Activated CD8-positive, alpha-beta memory T cell treated with anti-CD3 and anti-CD28 coated beads, Interleukin-2, amount 10 ng/mL, durations not matched to agents 7 days and 5 days (primary cell): ENCODE results near the gene INTS1. TPM values are rescaled to one million over a fixed set of nuclear protein-coding genes. Genes with fewer than 3 reads are reported as not detected.

ENCODE experiments used
- ATAC-seq: fragments of 150-1000 bp; cut with Tn5 transposase; one replicate; pipeline ENCODE4 v1.10.0; 2021; ENCODE audit warnings: moderate library complexity
- CTCF ChIA-PET: fragments of 350-600 bp; sonication (Branson Sonifier 250); formaldehyde crosslinking; loops from one replicate; lab custom pipeline; 2021; ENCODE audit warnings: antibody characterized with exemption; lab: Charles Lee
- DNase-seq: peaks from one replicate; pipeline ENCODE4 v3.0.0-alpha.2; 2020
- H3K27ac Mint-ChIP-seq: one replicate; pipeline ENCODE4 v1.8.0; 2021; ENCODE audit warnings: mild to moderate bottlenecking, mixed read lengths
- H3K27me3 Mint-ChIP-seq: one replicate; pipeline ENCODE4 v1.8.0; 2021; ENCODE audit warnings: mixed read lengths
- H3K36me3 Mint-ChIP-seq: one replicate; pipeline ENCODE4 v1.8.0; 2021; ENCODE audit warnings: mild to moderate bottlenecking, mixed read lengths
- H3K4me1 Mint-ChIP-seq: one replicate; pipeline ENCODE4 v1.8.0; 2021; ENCODE audit warnings: mixed read lengths
- H3K4me3 Mint-ChIP-seq: one replicate; pipeline ENCODE4 v1.8.0; 2021; ENCODE audit warnings: mild to moderate bottlenecking, moderate library complexity, mixed read lengths
- H3K9me3 Mint-ChIP-seq: one replicate; pipeline ENCODE4 v1.8.0; 2022; ENCODE audit warnings: low read depth, mixed read lengths
- total RNA-seq, 2 experiments: library from RNA; stranded (reverse); gene quantifications; one replicate each; pipeline ENCODE4 v1.2.3, GENCODE V29; 2021

The INTS1 gene
- total RNA-seq, 2 experiments from 2014 or later: 97.5 to 102 TPM

- Mint-ChIP-seq H3K36me3 (peaks cover 11% of the 10 kb centered on the region), H3K27ac (no peak overlapping the region), H3K27me3 (no peaks in the 10 kb centered on the region), H3K4me1 (peaks cover 19% of the 10 kb centered on the region), H3K9me3 (no peaks in the 10 kb centered on the region), H3K4me3 (no peak overlapping the region)
- no peak for ATAC-seq
- CTCF ChIA-PET: no interaction called here
- no peak for DNase-seq
These were observed 33.6 kb upstream of the INTS1 start for GRCh38 chr7:1537535-1538412.

GRCh38 chr7:1536743-1537534, 32.8 kb upstream of the INTS1 start:
- DNase-seq: no peak
- H3K9me3 Mint-ChIP-seq: no peaks in the 10 kb centered on the region
- no peak for ATAC-seq
- no peak overlapping the region for H3K27ac Mint-ChIP-seq
- CTCF ChIA-PET: no interaction called here
- no peak overlapping the region for H3K4me3 Mint-ChIP-seq
- H3K27me3 Mint-ChIP-seq: no peaks in the 10 kb centered on the region
- peaks cover 28% of the 10 kb centered on the region for H3K4me1 Mint-ChIP-seq
- H3K36me3 Mint-ChIP-seq: peaks cover 11% of the 10 kb centered on the region

- Mint-ChIP-seq H3K27ac (no peak overlapping the region), H3K36me3 (peaks cover 11% of the 10 kb centered on the region), H3K27me3 (no peaks in the 10 kb centered on the region), H3K9me3 (no peaks in the 10 kb centered on the region), H3K4me3 (no peak overlapping the region), H3K4me1 (peaks cover 33% of the 10 kb centered on the region)
- ATAC-seq (no peak), DNase-seq (no peak)
- CTCF ChIA-PET: no interaction called here
These were observed 32.2 kb upstream of the INTS1 start for GRCh38 chr7:1536455-1536742.

GRCh38 chr7:1535701-1536454, 31.7 kb upstream of the INTS1 start:
- no peaks in the 10 kb centered on the region for H3K9me3 Mint-ChIP-seq
- ATAC-seq: no peak
- no peak overlapping the region for H3K27ac Mint-ChIP-seq

GRCh38 chr7:1535100-1535458, 30.9 kb upstream of the INTS1 start:
- DNase-seq (no peak), ATAC-seq (no peak)
- no peaks in the 10 kb centered on the region for H3K9me3 Mint-ChIP-seq
- H3K27ac Mint-ChIP-seq: no peak overlapping the region
- H3K4me1 Mint-ChIP-seq: peaks cover 34% of the 10 kb centered on the region
- H3K27me3 Mint-ChIP-seq: no peaks in the 10 kb centered on the region
- CTCF ChIA-PET: interaction anchor here (0.7 kb wide), 1 partner anchor 78 kb away, joined by 3 read pairs; no protein-coding TSS in a partner anchor
- H3K4me3 Mint-ChIP-seq: no peak overlapping the region
- peaks cover 3% of the 10 kb centered on the region for H3K36me3 Mint-ChIP-seq

More at GRCh38 chr7:1535701-1536454, 31.7 kb upstream of the INTS1 start:
- Mint-ChIP-seq H3K4me1 (peaks cover 34% of the 10 kb centered on the region), H3K4me3 (no peak overlapping the region), H3K36me3 (peaks cover 7% of the 10 kb centered on the region), H3K27me3 (no peaks in the 10 kb centered on the region)
- CTCF ChIA-PET: interaction anchor here (0.7 kb wide), 1 partner anchor 79 kb away, joined by 3 read pairs; no protein-coding TSS in a partner anchor
- no peak for DNase-seq

GRCh38 chr7:1534330-1535099, 30.3 kb upstream of the INTS1 start:
- H3K27ac Mint-ChIP-seq: peak overlapping the region; percentile 90
- peaks cover 34% of the 10 kb centered on the region for H3K4me1 Mint-ChIP-seq
- H3K36me3 Mint-ChIP-seq: peaks cover 2% of the 10 kb centered on the region
- H3K4me3 Mint-ChIP-seq: no peak overlapping the region
- no peak for ATAC-seq
- CTCF ChIA-PET: interaction anchor here (0.7 to 1.0 kb wide), 2 partner anchors 22 to 78 kb away, joined by 3 to 4 read pairs; partner anchors contain the start of gene TMEM184A
- H3K27me3 Mint-ChIP-seq: no peaks in the 10 kb centered on the region
- no peak for DNase-seq
- no peaks in the 10 kb centered on the region for H3K9me3 Mint-ChIP-seq

- DNase-seq (peak; percentile 83), ATAC-seq (peak; percentile 60)
- H3K27me3 Mint-ChIP-seq: no peaks in the 10 kb centered on the region
- H3K36me3 Mint-ChIP-seq: peaks cover 2% of the 10 kb centered on the region
- H3K4me3 Mint-ChIP-seq: peak overlapping the region; percentile 80
- H3K27ac Mint-ChIP-seq: peak overlapping the region; percentile 90
- no peaks in the 10 kb centered on the region for H3K9me3 Mint-ChIP-seq
- H3K4me1 Mint-ChIP-seq: peaks cover 34% of the 10 kb centered on the region
- CTCF ChIA-PET: interaction anchor here (1.0 to 2.1 kb wide), 3 partner anchors 20 to 59 kb away, joined by 3 to 6 read pairs (median 4); partner anchors contain the start of gene TMEM184A
These were observed 29.5 kb upstream of the INTS1 start for GRCh38 chr7:1533547-1534329.

- H3K4me1 Mint-ChIP-seq: peaks cover 34% of the 10 kb centered on the region
- no peak for DNase-seq
- H3K9me3 Mint-ChIP-seq: no peaks in the 10 kb centered on the region
- H3K27ac Mint-ChIP-seq: peak overlapping the region; percentile 90
- H3K36me3 Mint-ChIP-seq: peaks cover 2% of the 10 kb centered on the region
- CTCF ChIA-PET: interaction anchor here (1.0 to 2.1 kb wide), 4 partner anchors 19 to 59 kb away, joined by 3 to 6 read pairs (median 4); partner anchors contain the start of gene TMEM184A
- no peaks in the 10 kb centered on the region for H3K27me3 Mint-ChIP-seq
- no peak for ATAC-seq
- peak overlapping the region; percentile 80 for H3K4me3 Mint-ChIP-seq
These were observed 29.0 kb upstream of the INTS1 start for GRCh38 chr7:1533255-1533546.

- Mint-ChIP-seq H3K36me3 (no peaks in the 10 kb centered on the region), H3K9me3 (no peaks in the 10 kb centered on the region), H3K27ac (peak overlapping the region; percentile 90), H3K27me3 (peaks cover 2% of the 10 kb centered on the region), H3K4me1 (peaks cover 32% of the 10 kb centered on the region), H3K4me3 (peak overlapping the region; percentile 80)
- CTCF ChIA-PET: interaction anchor here (1.1 to 2.1 kb wide), 3 partner anchors 19 to 58 kb away, joined by 3 to 6 read pairs (median 3); no protein-coding TSS in a partner anchor
- ATAC-seq (peak; percentile 52), DNase-seq (peak; percentile 69)
These were observed 28.5 kb upstream of the INTS1 start for GRCh38 chr7:1532456-1533254.

- no peak for ATAC-seq
- H3K9me3 Mint-ChIP-seq: no peaks in the 10 kb centered on the region
- peaks cover 32% of the 10 kb centered on the region for H3K4me1 Mint-ChIP-seq
- DNase-seq: peak; percentile 48
- H3K4me3 Mint-ChIP-seq: peak overlapping the region; percentile 80
- peaks cover 4% of the 10 kb centered on the region for H3K27me3 Mint-ChIP-seq
- H3K36me3 Mint-ChIP-seq: no peaks in the 10 kb centered on the region
- H3K27ac Mint-ChIP-seq: peak overlapping the region; percentile 90
- CTCF ChIA-PET: interaction anchor here (0.6 to 2.1 kb wide), 4 partner anchors 18 to 58 kb away, joined by 3 to 6 read pairs (median 3); no protein-coding TSS in a partner anchor
These were observed 27.8 kb upstream of the INTS1 start for GRCh38 chr7:1531979-1532455.
